Upper lobe of left lung (tissue), 6 donors: Measurements from ENCODE around the gene MARVELD1. TPM values are rescaled to one million over a fixed set of nuclear protein-coding genes. Genes with fewer than 3 reads are reported as not detected.

Experiments used
- ATAC-seq, 2 donors: fragments of 200-7000 bp; cut with Tn5 transposase; one replicate each; pipeline ENCODE4 v1.9.1; 2022; ENCODE audit warnings: mild to moderate bottlenecking in 2 of 2, moderate library complexity in 2 of 2; ENCODE audit not compliant: low FRiP score in 2 of 2
- DNase-seq, 2 donors: peaks; one replicate each; pipeline ENCODE4 v3.0.0-alpha.2; 2019 to 2020
- H3K27ac ChIP-seq, 4 donors: fragments of 200-600 bp; sonication (generic); one replicate each; pipeline ENCODE4 v1.5.1; 2016 to 2019
- H3K27me3 ChIP-seq, 4 donors: fragments of 200-600 bp; sonication (generic); one replicate each; pipeline ENCODE4 v1.5.1; 2017 to 2019
- H3K36me3 ChIP-seq, 4 donors: fragments of 200-600 bp; sonication (generic); one replicate each; pipeline ENCODE4 v1.5.1; 2016 to 2019
- H3K4me1 ChIP-seq, 4 donors: fragments of 200-600 bp; sonication (generic); one replicate each; pipeline ENCODE4 v1.5.1; 2018 to 2019
- H3K4me3 ChIP-seq, 4 donors: fragments of 200-600 bp; sonication (generic); one replicate each; pipeline ENCODE4 v1.5.1; 2017 to 2019; ENCODE audit warnings: mild to moderate bottlenecking in 2 of 4, moderate library complexity in 1 of 4
- H3K9me3 ChIP-seq, 4 donors: fragments of 200-600 bp; sonication (generic); one replicate each; pipeline ENCODE4 v1.5.1; 2018 to 2019
- CTCF ChIP-seq, 6 experiments: fragments of 450-650 bp in 4 of 6; fragments of 200-600 bp in 2 of 6; sonication (generic) in 2 of 6; IDR thresholded peaks; one replicate each; pipeline ENCODE4 v1.5.1; 2016 to 2019; ENCODE audit warnings: antibody characterized with exemption in 6 of 6
- EP300 ChIP-seq, 4 donors: sonication (generic); formaldehyde crosslinking; IDR thresholded peaks; one replicate each; pipeline ENCODE4 v1.5.1; 2017; ENCODE audit warnings: antibody characterized with exemption in 4 of 4, control low read depth in 2 of 4
- POLR2A ChIP-seq, 4 donors: fragments of 450-650 bp; IDR thresholded peaks; one replicate each; pipeline ENCODE4 v1.5.1; 2016 to 2017; ENCODE audit warnings: antibody characterized with exemption in 4 of 4, mild to moderate bottlenecking in 2 of 4
- POLR2AphosphoS5 ChIP-seq, 2 donors: sonication (generic); formaldehyde crosslinking; IDR thresholded peaks; one replicate each; pipeline ENCODE4 v1.5.1; 2017; ENCODE audit warnings: antibody characterized with exemption in 2 of 2
- WGBS, 2 donors: methylation state at CpG; one replicate each; pipeline ENCODE4 v1.1.5; 2017 to 2018; 5-methylcytosine and 5-hydroxymethylcytosine counted together
- total RNA-seq, 6 donors: library from RNA; depleted of rRNA in 4 of 6; stranded (reverse); fragments of >200 nt in 4 of 6; gene quantifications; one replicate each; pipeline versions ENCODE4 v1.1.0 to v1.2.1, GENCODE V29; 2016 to 2021
- donor health status: DM: no; HTN: no; CAD: no; lungs with moderate emphysema.
- donor health status: DM: no; HTN: yes; CAD: no; lungs with severe emphysema.

MARVELD1 gene
- total RNA-seq, 6 donors from 2014 or later: 18.2 to 62.7 (median 31.8) TPM

GRCh38 chr10:97763411-97763810 is 49.9 kb downstream of the MARVELD1 start:
- no peak for DNase-seq
- Histone ChIP-seq H3K36me3 (peaks cover 4 to 46% (median 32%) of the 10 kb centered on the region in 4 donors), H3K4me1 (peaks cover 0 to 9% (median 0%) of the 10 kb centered on the region in 4 donors), H3K4me3 (no peak overlapping the region), H3K9me3 (no peaks in the 10 kb centered on the region), H3K27me3 (no peaks in the 10 kb centered on the region), H3K27ac (no peak overlapping the region)
- TF ChIP-seq EP300 (IDR thresholded peaks at IDR 0.05): no peak
- TF ChIP-seq POLR2A (IDR thresholded peaks at IDR 0.05): no peak
- no peak for TF ChIP-seq CTCF (IDR thresholded peaks at IDR 0.05)
- TF ChIP-seq POLR2AphosphoS5 (IDR thresholded peaks at IDR 0.05): no peak
- ATAC-seq: no peak
- 88 to 92% methylated on average over 2 of the region's 2 CpGs for WGBS, 2 donors

- 96 to 99% methylated on average over 3 of the region's 3 CpGs for WGBS, 2 donors
Measured at GRCh38 chr10:97763947-97764346, 50.4 kb downstream of the MARVELD1 start.

GRCh38 chr10:97764519-97764931 is 51.0 kb downstream of the MARVELD1 start:
- H3K27ac ChIP-seq: no peak overlapping the region
- TF ChIP-seq POLR2A (IDR thresholded peaks at IDR 0.05): no peak
- TF ChIP-seq EP300 (IDR thresholded peaks at IDR 0.05): no peak
- no peak for TF ChIP-seq CTCF (IDR thresholded peaks at IDR 0.05)
- no peak for TF ChIP-seq POLR2AphosphoS5 (IDR thresholded peaks at IDR 0.05)

More at GRCh38 chr10:97763947-97764346, 50.4 kb downstream of the MARVELD1 start:
- H3K4me1 ChIP-seq: peaks cover 0 to 8% (median 0%) of the 10 kb centered on the region in 4 donors
- peaks cover 4 to 41% (median 30%) of the 10 kb centered on the region in 4 donors for H3K36me3 ChIP-seq
- TF ChIP-seq POLR2A (IDR thresholded peaks at IDR 0.05) (no peak), CTCF (IDR thresholded peaks at IDR 0.05) (no peak), POLR2AphosphoS5 (IDR thresholded peaks at IDR 0.05) (no peak), EP300 (IDR thresholded peaks at IDR 0.05) (no peak)
- H3K27me3 ChIP-seq: no peaks in the 10 kb centered on the region
- H3K4me3 ChIP-seq: no peak overlapping the region
- H3K27ac ChIP-seq: no peak overlapping the region
- no peak for ATAC-seq
- no peak for DNase-seq
- H3K9me3 ChIP-seq: no peaks in the 10 kb centered on the region

GRCh38 chr10:97765201-97765600 is 51.7 kb downstream of the MARVELD1 start:
- TF ChIP-seq CTCF (IDR thresholded peaks at IDR 0.05): no peak
- TF ChIP-seq POLR2A (IDR thresholded peaks at IDR 0.05): no peak
- no peak for TF ChIP-seq POLR2AphosphoS5 (IDR thresholded peaks at IDR 0.05)
- no peak for TF ChIP-seq EP300 (IDR thresholded peaks at IDR 0.05)
- no peak overlapping the region for H3K4me3 ChIP-seq
- DNase-seq (no peak), ATAC-seq (no peak)
- H3K36me3 ChIP-seq: peaks cover 0 to 29% (median 18%) of the 10 kb centered on the region in 4 donors
- no peaks in the 10 kb centered on the region for H3K9me3 ChIP-seq
- 92 to 94% methylated on average over 15 of the region's 15 CpGs for WGBS, 2 donors
- no peaks in the 10 kb centered on the region for H3K4me1 ChIP-seq
- no peak overlapping the region for H3K27ac ChIP-seq
- H3K27me3 ChIP-seq: no peaks in the 10 kb centered on the region

More at GRCh38 chr10:97764519-97764931, 51.0 kb downstream of the MARVELD1 start:
- no peak overlapping the region for H3K4me3 ChIP-seq
- H3K36me3 ChIP-seq: peaks cover 4 to 35% (median 25%) of the 10 kb centered on the region in 4 donors
- DNase-seq (no peak), ATAC-seq (no peak)
- whole genome bisulfite sequencing, 2 donors: 80 to 88% methylated on average over 7 of the region's 7 CpGs
- no peaks in the 10 kb centered on the region for H3K9me3 ChIP-seq
- H3K4me1 ChIP-seq: peaks cover 0 to 2% (median 0%) of the 10 kb centered on the region in 4 donors
- no peaks in the 10 kb centered on the region for H3K27me3 ChIP-seq
